Natural killer cell treated with Interleukin-12 subunit alpha and Interleukin-12 subunit beta and Interleukin-15 and Interleukin-18, amount 100 ng/mL, for 72 hours (primary cell): ENCODE data around the gene KMT2E. TPM values are rescaled to one million over a fixed set of nuclear protein-coding genes. Genes with fewer than 3 reads are reported as not detected.
"Not testable (repeated sequence)": the region's sequence is repeated elsewhere in the genome, so short reads cannot be mapped to it uniquely, and the experiment has no call there.

ENCODE experiments used
- ATAC-seq, 2 donors: fragments of 150-1000 bp; cut with Tn5 transposase in 1 of 2; sonication (Bioruptor Pico), chemical (Tn5 transposase) in 1 of 2; 2 replicates each; pipeline ENCODE4 v1.10.0; 2021
- DNase-seq: peaks from one replicate; pipeline ENCODE4 v3.0.0; 2022; ENCODE audit warnings: low spot score
- H3K27ac Mint-ChIP-seq, 2 donors: 1 replicate in 1 of 2; 2 replicates in 1 of 2; pipeline ENCODE4 v1.8.0; 2022; ENCODE audit warnings: mixed read lengths in 2 of 2, mild to moderate bottlenecking in 1 of 2, moderate library complexity in 1 of 2
- H3K27me3 Mint-ChIP-seq, 2 donors: 1 replicate in 1 of 2; 2 replicates in 1 of 2; pipeline ENCODE4 v1.8.0; 2022; ENCODE audit warnings: mixed read lengths in 2 of 2
- H3K36me3 Mint-ChIP-seq: one replicate; pipeline ENCODE4 v1.8.0; 2022; ENCODE audit warnings: mixed read lengths
- H3K4me1 Mint-ChIP-seq, 2 donors: 1 replicate in 1 of 2; 2 replicates in 1 of 2; pipeline ENCODE4 v1.8.0; 2022; ENCODE audit warnings: low read depth in 2 of 2, mixed read lengths in 2 of 2, mild to moderate bottlenecking in 1 of 2
- H3K4me3 Mint-ChIP-seq: one replicate; pipeline ENCODE4 v1.8.0; 2022; ENCODE audit warnings: mixed read lengths
- H3K9me3 Mint-ChIP-seq: 2 replicates; pipeline ENCODE4 v1.8.0; 2022; ENCODE audit warnings: mixed read lengths
- total RNA-seq, 2 donors: library from RNA; stranded (reverse); gene quantifications; one replicate each; pipeline ENCODE4 v1.2.3, GENCODE V29; 2022

KMT2E gene
- total RNA-seq, 2 donors from 2014 or later: 152 to 172 TPM

DNA sequence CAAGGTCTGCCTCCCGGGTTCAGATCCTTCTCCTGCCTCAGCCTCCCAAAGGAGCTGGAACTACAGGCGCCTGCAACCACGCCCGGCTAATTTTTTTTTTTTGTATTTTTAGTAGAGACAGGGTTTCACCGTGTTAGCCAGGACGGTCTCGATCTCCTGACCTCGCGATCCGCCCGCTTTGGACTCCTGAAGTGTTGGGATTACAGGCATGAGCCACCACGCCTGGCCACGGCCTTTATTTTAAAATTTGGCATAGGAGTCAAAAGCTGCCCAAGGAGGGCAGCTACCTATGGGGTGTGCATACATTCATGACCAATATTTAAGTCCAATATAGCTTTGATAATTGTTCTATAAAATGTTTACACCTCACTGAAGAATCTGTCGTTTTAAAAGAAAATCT is 26.6 kb upstream of the KMT2E start:
- not testable (repeated sequence) for H3K4me3 Mint-ChIP-seq, DNase-seq, H3K36me3 Mint-ChIP-seq, H3K9me3 Mint-ChIP-seq, H3K27me3 Mint-ChIP-seq, ATAC-seq
- H3K27ac Mint-ChIP-seq: peak overlapping the region in 1 of 2 donors; percentile 99
- peaks cover 34 to 41% of the 10 kb centered on the region in 2 donors for H3K4me1 Mint-ChIP-seq

GRCh38 chr7:104990983-104991382 is 23.0 kb upstream of the KMT2E start:
- ATAC-seq (no peak), DNase-seq (no peak)
- Mint-ChIP-seq H3K27ac (no peak overlapping the region), H3K4me3 (no peak overlapping the region), H3K4me1 (peaks cover 24 to 25% of the 10 kb centered on the region in 2 donors), H3K36me3 (peaks cover 5% of the 10 kb centered on the region), H3K27me3 (no peaks in the 10 kb centered on the region), H3K9me3 (no peaks in the 10 kb centered on the region)

- H3K36me3 Mint-ChIP-seq: peaks cover 8% of the 10 kb centered on the region
- ATAC-seq (no peak), DNase-seq (no peak)
- H3K9me3 Mint-ChIP-seq: no peaks in the 10 kb centered on the region
- no peaks in the 10 kb centered on the region for H3K27me3 Mint-ChIP-seq
- H3K4me3 Mint-ChIP-seq: no peak overlapping the region
- peak overlapping the region in 1 of 2 donors; percentile 83 for H3K27ac Mint-ChIP-seq
- peaks cover 26 to 27% of the 10 kb centered on the region in 2 donors for H3K4me1 Mint-ChIP-seq
These were observed 21.7 kb upstream of the KMT2E start for GRCh38 chr7:104992306-104992705.

DNA sequence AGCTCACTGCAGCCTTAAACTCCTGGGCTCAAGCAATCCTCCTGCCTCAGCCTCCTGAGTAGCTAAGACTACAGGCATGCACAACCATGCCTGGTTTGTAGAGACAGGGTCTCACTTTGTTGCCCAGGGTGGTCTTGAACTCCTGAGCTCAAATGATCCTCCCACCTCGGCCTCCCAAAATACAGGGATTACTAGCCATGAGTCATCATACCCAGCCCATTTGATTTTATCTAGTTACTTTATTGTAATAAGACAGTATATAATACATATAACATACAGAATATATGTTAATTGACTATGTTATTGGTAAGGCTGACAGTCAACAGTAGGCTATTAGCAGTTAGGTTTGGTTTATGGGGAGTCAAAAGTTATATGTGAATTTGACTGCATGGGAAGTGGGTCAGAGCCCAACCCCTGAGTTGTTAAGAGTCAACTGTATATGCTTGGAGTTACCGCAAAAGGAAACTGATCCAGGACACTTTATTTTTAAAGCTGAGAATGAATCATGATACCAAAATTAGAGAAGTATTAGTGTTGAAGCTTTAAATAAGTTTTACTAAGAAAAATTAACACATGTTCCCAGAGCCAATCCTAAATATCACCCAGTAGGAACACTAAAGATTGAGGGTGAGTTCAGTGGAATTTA is 20.7 kb upstream of the KMT2E start:
- H3K4me1 Mint-ChIP-seq: peaks cover 29% of the 10 kb centered on the region in 2 donors
- peaks cover 8% of the 10 kb centered on the region for H3K36me3 Mint-ChIP-seq
- no peaks in the 10 kb centered on the region for H3K27me3 Mint-ChIP-seq
- no peak overlapping the region for H3K4me3 Mint-ChIP-seq
- H3K9me3 Mint-ChIP-seq: no peaks in the 10 kb centered on the region
- DNase-seq (no peak), ATAC-seq (peak in 1 of 2 donors; percentile 54)
- H3K27ac Mint-ChIP-seq: peak overlapping the region in 1 of 2 donors; percentile 83

- peak overlapping the region; percentile 11 for H3K4me3 Mint-ChIP-seq
- ATAC-seq (no peak), DNase-seq (no peak)
- H3K9me3 Mint-ChIP-seq: no peaks in the 10 kb centered on the region
- H3K4me1 Mint-ChIP-seq: peaks cover 51 to 68% of the 10 kb centered on the region in 2 donors
- H3K27ac Mint-ChIP-seq: peak overlapping the region; percentile 3 to 25
- H3K36me3 Mint-ChIP-seq: peaks cover 14% of the 10 kb centered on the region
- no peaks in the 10 kb centered on the region for H3K27me3 Mint-ChIP-seq
These were observed 15.8 kb upstream of the KMT2E start for GRCh38 chr7:104998040-104998752.

- ATAC-seq (no peak), DNase-seq (no peak)
- Mint-ChIP-seq H3K27ac (peak overlapping the region; percentile 48 to 66), H3K4me3 (peak overlapping the region; percentile 2), H3K9me3 (no peaks in the 10 kb centered on the region), H3K36me3 (peaks cover 23% of the 10 kb centered on the region), H3K4me1 (peaks cover 52 to 77% of the 10 kb centered on the region in 2 donors), H3K27me3 (no peaks in the 10 kb centered on the region)
These were observed 13.8 kb upstream of the KMT2E start for GRCh38 chr7:105000200-105000599.

DNA sequence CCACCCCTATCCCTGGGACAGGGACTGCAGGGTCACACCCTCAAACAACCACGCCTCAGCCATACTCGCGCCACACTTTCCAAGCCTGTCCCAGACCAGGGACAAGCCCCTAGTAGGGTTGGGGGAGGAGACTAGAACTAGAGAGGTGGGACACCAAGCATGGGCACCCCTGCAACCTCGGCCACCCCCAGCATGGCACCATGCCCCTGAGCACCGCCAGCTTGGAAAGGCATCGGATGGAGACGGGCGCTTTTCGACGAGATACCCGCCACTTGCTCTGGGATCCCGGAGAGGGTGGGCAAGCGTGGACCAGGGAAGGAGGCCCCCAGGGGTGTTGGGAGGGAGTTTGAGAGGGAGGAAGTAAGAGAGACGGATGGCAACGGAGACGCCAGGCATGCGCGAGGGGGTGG is 13.1 kb upstream of the KMT2E start:
- Mint-ChIP-seq H3K27me3 (no peaks in the 10 kb centered on the region), H3K4me1 (peaks cover 48 to 73% of the 10 kb centered on the region in 2 donors), H3K36me3 (peaks cover 20% of the 10 kb centered on the region), H3K9me3 (no peaks in the 10 kb centered on the region), H3K27ac (peak overlapping the region; percentile 48 to 66), H3K4me3 (peak overlapping the region; percentile 20)
- ATAC-seq (peak in 1 of 2 donors; percentile 40), DNase-seq (no peak)

DNA sequence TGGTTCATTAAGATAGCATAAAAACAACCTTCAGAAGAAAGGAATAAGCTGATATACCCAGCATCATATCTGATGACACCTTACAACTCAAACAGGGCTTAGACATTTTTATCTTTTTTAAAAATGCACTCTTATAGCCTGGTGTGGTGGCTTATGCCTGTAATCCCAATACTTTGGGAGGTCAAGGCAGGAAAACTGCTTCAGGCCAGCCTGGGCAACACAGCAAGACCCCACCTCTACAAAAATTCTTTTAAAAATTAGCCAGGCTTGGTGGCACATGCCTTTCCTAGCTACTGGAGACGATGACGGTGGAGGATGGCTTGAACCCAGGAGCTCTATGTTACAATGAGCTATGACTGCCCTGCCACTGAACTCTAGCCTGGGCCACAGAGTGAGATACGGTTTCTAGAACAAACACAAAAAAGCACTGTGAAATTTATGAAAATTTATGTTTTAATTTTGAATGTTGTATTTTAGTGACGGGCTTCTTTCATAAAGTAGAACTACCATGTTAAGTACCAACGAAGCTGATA is 12.3 kb upstream of the KMT2E start:
- Mint-ChIP-seq H3K4me3 (peak overlapping the region; percentile 20), H3K36me3 (peaks cover 17% of the 10 kb centered on the region), H3K9me3 (no peaks in the 10 kb centered on the region), H3K27me3 (no peaks in the 10 kb centered on the region), H3K27ac (peak overlapping the region; percentile 48 to 84), H3K4me1 (peaks cover 48 to 72% of the 10 kb centered on the region in 2 donors)
- DNase-seq (no peak), ATAC-seq (no peak)

GRCh38 chr7:105003275-105003674 is 10.7 kb upstream of the KMT2E start:
- Mint-ChIP-seq H3K36me3 (peaks cover 20% of the 10 kb centered on the region), H3K4me1 (peaks cover 51 to 71% of the 10 kb centered on the region in 2 donors), H3K9me3 (no peaks in the 10 kb centered on the region), H3K27ac (peak overlapping the region; percentile 72 to 84), H3K27me3 (no peaks in the 10 kb centered on the region), H3K4me3 (peak overlapping the region; percentile 67)
- ATAC-seq: peak; percentile 63 to 82
- no peak for DNase-seq

DNA sequence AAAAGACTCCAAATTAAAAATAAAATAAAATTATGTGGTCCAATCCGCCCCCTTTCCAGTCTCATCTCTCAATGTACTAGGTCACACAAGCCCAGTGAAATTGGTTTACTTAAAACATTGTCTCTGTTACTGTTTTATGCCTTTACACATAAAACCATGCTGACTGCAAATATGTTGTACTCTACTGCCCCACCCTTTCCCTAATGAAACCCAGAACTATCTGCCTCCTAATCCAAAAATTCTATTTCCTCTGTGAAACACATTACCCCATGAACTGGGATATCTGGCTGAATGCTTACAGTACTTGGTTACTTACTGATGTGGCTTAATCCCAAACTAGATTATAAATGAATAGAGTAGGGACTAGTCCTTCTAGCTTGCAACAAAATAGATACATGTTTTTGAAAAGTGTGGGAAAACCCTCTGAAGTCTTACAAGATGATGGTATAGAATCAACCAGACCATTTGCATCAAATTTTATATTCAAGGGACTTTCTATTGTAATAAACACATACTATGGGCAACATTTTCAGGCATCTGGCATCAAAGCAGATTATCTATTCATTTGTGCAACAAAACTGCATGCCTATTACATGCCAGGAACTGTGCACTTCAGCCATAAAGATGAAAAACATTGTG is 10.0 kb upstream of the KMT2E start:
- H3K27me3 Mint-ChIP-seq: no peaks in the 10 kb centered on the region
- ATAC-seq (no peak), DNase-seq (no peak)
- peaks cover 52 to 70% of the 10 kb centered on the region in 2 donors for H3K4me1 Mint-ChIP-seq
- H3K9me3 Mint-ChIP-seq: no peaks in the 10 kb centered on the region
- peak overlapping the region; percentile 67 for H3K4me3 Mint-ChIP-seq
- H3K36me3 Mint-ChIP-seq: peaks cover 22% of the 10 kb centered on the region
- H3K27ac Mint-ChIP-seq: peak overlapping the region; percentile 72 to 84

GRCh38 chr7:105005006-105005405 is 9.0 kb upstream of the KMT2E start:
- Mint-ChIP-seq H3K4me1 (peaks cover 52 to 72% of the 10 kb centered on the region in 2 donors), H3K27ac (peak overlapping the region; percentile 22 to 80), H3K36me3 (peaks cover 23% of the 10 kb centered on the region), H3K4me3 (peak overlapping the region; percentile 47)
- DNase-seq, ATAC-seq, H3K9me3 Mint-ChIP-seq, H3K27me3 Mint-ChIP-seq: not testable (repeated sequence)

- DNase-seq, ATAC-seq, H3K27me3 Mint-ChIP-seq, H3K9me3 Mint-ChIP-seq: not testable (repeated sequence)
- peaks cover 52 to 72% of the 10 kb centered on the region in 2 donors for H3K4me1 Mint-ChIP-seq
- H3K27ac Mint-ChIP-seq: peak overlapping the region; percentile 22 to 80
- peak overlapping the region; percentile 47 for H3K4me3 Mint-ChIP-seq
- peaks cover 23% of the 10 kb centered on the region for H3K36me3 Mint-ChIP-seq
These were observed 8.5 kb upstream of the KMT2E start for GRCh38 chr7:105005486-105005885.

GRCh38 chr7:105006367-105007136 is 7.5 kb upstream of the KMT2E start:
- Mint-ChIP-seq H3K4me1 (peaks cover 49 to 72% of the 10 kb centered on the region in 2 donors), H3K9me3 (no peaks in the 10 kb centered on the region), H3K36me3 (peaks cover 33% of the 10 kb centered on the region), H3K4me3 (peak overlapping the region; percentile 22), H3K27ac (peak overlapping the region; percentile 8 to 80), H3K27me3 (no peaks in the 10 kb centered on the region)
- ATAC-seq: no peak
- DNase-seq: no peak
